MM.1S (cell line): Measurements from ENCODE around the gene DUOX2.
"Not testable (repeated sequence)": the region's sequence is repeated elsewhere in the genome, so short reads cannot be mapped to it uniquely, and the experiment has no call there.

ENCODE experiments used
- CTCF ChIP-seq: fragments of 300-600 bp; sonication (generic); IDR thresholded peaks from 2 replicates; pipeline ENCODE4 v1.5.1; 2016; ENCODE audit warnings: antibody characterized with exemption, low read length, mixed read lengths
- EZH2 ChIP-seq: fragments of 300-600 bp; sonication (generic); optimal IDR thresholded peaks from 2 replicates; pipeline ENCODE3; 2017; ENCODE audit warnings: low read depth, mild to moderate bottlenecking, antibody characterized with exemption, low read length, mixed read lengths

DNA sequence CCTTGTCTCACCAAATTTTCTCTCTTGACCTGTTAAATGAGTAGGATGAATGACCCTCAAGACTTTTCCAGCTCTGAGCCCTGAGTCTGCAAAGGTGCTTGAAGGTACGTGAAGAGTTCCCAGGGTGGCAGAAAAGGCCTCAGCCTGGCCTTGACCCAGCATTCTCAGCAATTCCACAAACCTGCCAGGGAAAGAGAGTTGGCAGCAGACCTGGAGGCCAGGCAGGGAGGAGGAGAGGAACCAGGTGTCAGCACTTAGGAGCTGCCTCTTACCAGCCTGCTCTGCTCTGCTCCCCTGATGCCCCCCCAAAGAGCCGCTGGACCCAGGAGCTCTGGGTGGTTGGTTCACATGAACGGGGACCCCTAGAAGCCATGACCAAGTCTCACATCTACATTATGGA, 33.4 kb downstream of the DUOX2 start:
- TF ChIP-seq CTCF, EZH2: not testable (repeated sequence)
